ENCODE results near the gene PRKG1. TPM values are rescaled to one million over a fixed set of nuclear protein-coding genes. Genes with fewer than 3 reads are reported as not detected.

PRKG1 gene
- total RNA-seq, 1 donor from 2014 or later, result 17.9 TPM

DNA sequence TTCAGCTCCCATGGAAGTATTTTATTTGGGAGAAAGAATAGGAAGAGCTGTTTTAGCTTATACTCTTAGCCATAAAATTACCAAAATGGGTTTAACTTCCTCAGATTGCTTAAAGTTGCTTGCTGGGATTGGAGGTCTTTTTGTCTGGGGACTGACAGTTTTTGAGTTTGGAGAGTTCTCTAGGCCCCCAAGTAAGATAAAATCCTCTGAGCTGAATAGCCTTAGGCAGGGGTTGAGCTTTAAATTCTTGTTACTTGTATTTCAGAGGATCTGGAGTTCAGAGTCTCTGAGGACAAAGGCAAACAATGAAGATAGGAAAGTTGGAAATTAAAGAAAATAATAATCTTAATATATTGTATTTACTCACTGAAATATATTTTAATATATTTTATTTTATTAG, 945.4 kb downstream of the PRKG1 start:
- no peak overlapping the region for H3K27ac ChIP-seq
- H3K9me3 ChIP-seq, result no peaks in the 10 kb centered on the region
- intact Hi-C loops (cut with DNase I), result no loop called here
- no peaks in the 10 kb centered on the region for H3K36me3 ChIP-seq
- H3K27me3 ChIP-seq, result no peaks in the 10 kb centered on the region
- peaks cover 10% of the 10 kb centered on the region for H3K4me1 ChIP-seq
- no peak overlapping the region for H3K4me3 ChIP-seq
- no peak for TF ChIP-seq POLR2AphosphoS5 (IDR thresholded peaks at IDR 0.05; ENCODE audit: insufficient read depth in 1 of 2, low read depth in 1 of 2)
- no peak for TF ChIP-seq POLR2A (IDR thresholded peaks at IDR 0.05)
- no peak for TF ChIP-seq CTCF (IDR thresholded peaks at IDR 0.05)
- no peak for DNase-seq (ENCODE audit: extremely low spot score in 2 of 2)

GRCh38 chr10:52020173-52020572, 945.9 kb downstream of the PRKG1 start:
- Histone ChIP-seq H3K36me3 (no peaks in the 10 kb centered on the region), H3K27me3 (no peaks in the 10 kb centered on the region), H3K4me3 (no peak overlapping the region), H3K9me3 (no peaks in the 10 kb centered on the region), H3K27ac (no peak overlapping the region), H3K4me1 (peaks cover 10% of the 10 kb centered on the region)
- intact Hi-C loops (cut with DNase I), result no loop called here
- no peak for TF ChIP-seq POLR2A (IDR thresholded peaks at IDR 0.05)
- no peak for TF ChIP-seq POLR2AphosphoS5 (IDR thresholded peaks at IDR 0.05; ENCODE audit: insufficient read depth in 1 of 2, low read depth in 1 of 2)
- TF ChIP-seq CTCF (IDR thresholded peaks at IDR 0.05), result no peak
- DNase-seq (ENCODE audit: extremely low spot score in 2 of 2), result no peak

DNA sequence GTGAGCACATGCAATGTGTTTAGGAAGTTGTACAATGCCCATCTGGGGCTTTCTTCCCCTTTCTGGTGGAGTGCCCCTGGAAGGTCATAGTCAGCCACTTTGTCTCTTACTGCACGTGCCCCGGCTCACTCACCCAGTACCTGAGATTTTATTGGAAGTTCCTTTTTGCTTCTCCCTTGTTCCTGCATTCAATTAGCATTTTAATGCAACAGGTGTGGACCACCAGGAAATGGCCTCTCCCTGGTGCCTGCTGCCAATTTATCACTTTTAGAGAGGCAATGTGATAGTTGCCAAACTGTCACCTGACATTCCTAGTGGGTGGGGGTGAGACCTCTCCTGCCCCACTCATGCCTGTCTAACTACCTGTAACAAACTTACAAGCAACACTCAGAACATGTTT, 946.4 kb downstream of the PRKG1 start:
- DNase-seq (ENCODE audit: extremely low spot score in 2 of 2), result no peak
- TF ChIP-seq POLR2A (IDR thresholded peaks at IDR 0.05) (no peak), POLR2AphosphoS5 (IDR thresholded peaks at IDR 0.05; ENCODE audit: insufficient read depth in 1 of 2, low read depth in 1 of 2) (no peak), CTCF (IDR thresholded peaks at IDR 0.05) (no peak)
- Histone ChIP-seq H3K36me3 (no peaks in the 10 kb centered on the region), H3K4me1 (peaks cover 10% of the 10 kb centered on the region), H3K9me3 (no peaks in the 10 kb centered on the region), H3K27ac (no peak overlapping the region), H3K4me3 (no peak overlapping the region), H3K27me3 (no peaks in the 10 kb centered on the region)
- intact Hi-C loops (cut with DNase I), result no loop called here

DNA sequence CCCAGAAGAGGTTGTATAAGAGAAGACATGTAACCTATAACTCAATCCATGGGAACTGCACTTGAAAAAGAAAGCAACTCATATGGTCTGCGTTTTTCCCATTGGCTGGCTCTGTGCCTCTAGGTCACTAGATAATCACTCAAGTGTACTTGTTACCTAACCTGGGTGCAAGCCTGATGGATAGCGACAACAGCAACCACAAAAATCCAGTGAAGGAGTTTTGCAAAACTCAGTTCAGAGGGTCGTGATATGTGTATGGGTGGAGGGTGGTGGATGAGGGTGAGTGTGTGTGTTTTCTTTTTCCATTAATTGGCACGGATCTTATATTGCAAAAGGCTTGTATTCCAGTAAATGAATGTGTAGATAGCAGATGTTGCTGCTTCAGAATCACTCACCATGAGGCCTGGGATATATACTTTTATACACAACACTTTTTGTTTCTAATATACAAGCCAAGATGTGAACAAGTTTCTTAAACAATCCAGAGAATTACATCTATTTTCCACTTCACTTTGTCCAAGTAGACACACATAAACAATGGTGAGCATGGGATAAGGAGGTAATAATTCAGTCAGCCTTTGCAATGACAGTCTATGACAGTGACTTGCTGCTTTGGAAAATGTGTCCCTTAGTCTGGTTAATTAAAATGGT, 952.9 kb downstream of the PRKG1 start:
- Histone ChIP-seq H3K9me3 (no peaks in the 10 kb centered on the region), H3K27me3 (no peaks in the 10 kb centered on the region), H3K4me3 (no peak overlapping the region), H3K36me3 (no peaks in the 10 kb centered on the region), H3K4me1 (no peaks in the 10 kb centered on the region), H3K27ac (no peak overlapping the region)
- DNase-seq (ENCODE audit: extremely low spot score in 2 of 2), result no peak
- TF ChIP-seq POLR2AphosphoS5 (IDR thresholded peaks at IDR 0.05; ENCODE audit: insufficient read depth in 1 of 2, low read depth in 1 of 2), result no peak
- intact Hi-C loops (cut with DNase I), result no loop called here

GRCh38 chr10:52028523-52028858, 954.2 kb downstream of the PRKG1 start:
- DNase-seq (ENCODE audit: extremely low spot score in 2 of 2), result no peak
- H3K4me1 ChIP-seq, result no peaks in the 10 kb centered on the region
- TF ChIP-seq POLR2AphosphoS5 (IDR thresholded peaks at IDR 0.05; ENCODE audit: insufficient read depth in 1 of 2, low read depth in 1 of 2), result no peak
- H3K36me3 ChIP-seq, result no peaks in the 10 kb centered on the region
- no peak overlapping the region for H3K27ac ChIP-seq
- intact Hi-C loops (cut with DNase I), result no loop called here
- H3K9me3 ChIP-seq, result no peaks in the 10 kb centered on the region
- H3K27me3 ChIP-seq, result no peaks in the 10 kb centered on the region
- no peak overlapping the region for H3K4me3 ChIP-seq

- Histone ChIP-seq H3K27ac (no peak overlapping the region), H3K9me3 (no peaks in the 10 kb centered on the region), H3K4me3 (no peak overlapping the region), H3K4me1 (no peaks in the 10 kb centered on the region), H3K36me3 (no peaks in the 10 kb centered on the region), H3K27me3 (no peaks in the 10 kb centered on the region)
- TF ChIP-seq CTCF (IDR thresholded peaks at IDR 0.05) (no peak), POLR2AphosphoS5 (IDR thresholded peaks at IDR 0.05; ENCODE audit: insufficient read depth in 1 of 2, low read depth in 1 of 2) (no peak), POLR2A (IDR thresholded peaks at IDR 0.05) (no peak)
- intact Hi-C loops (cut with DNase I), result no loop called here
- DNase-seq (ENCODE audit: extremely low spot score in 2 of 2), result no peak
Measured at GRCh38 chr10:52029628-52030027, 955.3 kb downstream of the PRKG1 start.
